Keratinocyte (primary cell): ENCODE data around the gene PNMA6F. TPM values are rescaled to one million over a fixed set of nuclear protein-coding genes. Genes with fewer than 3 reads are reported as not detected.

Experiments
- DNase-seq: peaks from one replicate; pipeline ENCODE4 v3.0.0-alpha.2; 2011; ENCODE audit warnings: low read depth, missing footprints, low spot score
- FAIRE-seq: peaks from 2 replicates; lab custom pipeline; 2011; peaks lifted over from hg19 to GRCh38; lab: Jason Lieb, UNC
- H2AFZ ChIP-seq: 2 replicates; pipeline ENCODE4 v1.6.0; 2012; ENCODE audit warnings: low read length, control low read depth, inconsistent platforms; ENCODE audit not compliant: control insufficient read depth
- H3K27ac ChIP-seq: 2 replicates; pipeline ENCODE4 v1.5.1; 2011; ENCODE audit warnings: low read length; ENCODE audit not compliant: control insufficient read depth, insufficient read depth
- H3K27me3 ChIP-seq: 3 replicates; pipeline ENCODE4 v1.6.0; 2011; ENCODE audit warnings: low read length; ENCODE audit not compliant: control insufficient read depth, insufficient read depth; ENCODE audit errors: extremely low read depth
- H3K36me3 ChIP-seq, 2 experiments: 2 replicates in 1 of 2; 3 replicates in 1 of 2; pipeline ENCODE4 v1.5.1; 2011; ENCODE audit warnings: low read length in 2 of 2, mild to moderate bottlenecking in 1 of 2; ENCODE audit not compliant: control insufficient read depth in 2 of 2, insufficient read depth in 2 of 2; ENCODE audit errors: extremely low read depth in 1 of 2
- H3K4me1 ChIP-seq: 3 replicates; pipeline ENCODE4 v1.5.1; 2011; ENCODE audit warnings: low read length; ENCODE audit not compliant: control insufficient read depth, insufficient read depth; ENCODE audit errors: extremely low read depth
- H3K4me2 ChIP-seq: 3 replicates; pipeline ENCODE4 v1.6.0; 2011; ENCODE audit warnings: low read depth, low read length; ENCODE audit not compliant: control insufficient read depth, insufficient read depth; ENCODE audit errors: extremely low read depth
- H3K4me3 ChIP-seq, 3 experiments: fragments of 200-600 bp in 1 of 3; sonication (generic) in 1 of 3; 2 replicates in 2 of 3; 3 replicates in 1 of 3; pipeline ENCODE4 v1.5.1; 2011 to 2016; ENCODE audit warnings: low read length in 3 of 3, mild to moderate bottlenecking in 3 of 3, control low read depth in 2 of 3, inconsistent platforms in 1 of 3, low read depth in 1 of 3, mixed read lengths in 1 of 3, mixed run types in 1 of 3, moderate library complexity in 1 of 3; ENCODE audit not compliant: control insufficient read depth in 2 of 3, insufficient read depth in 2 of 3; ENCODE audit errors: extremely low read depth in 1 of 3
- H3K79me2 ChIP-seq: 2 replicates; pipeline ENCODE4 v1.6.0; 2012; ENCODE audit warnings: low read length; ENCODE audit not compliant: control insufficient read depth, insufficient read depth
- H3K9ac ChIP-seq: 3 replicates; pipeline ENCODE4 v1.6.0; 2011; ENCODE audit warnings: low read length; ENCODE audit not compliant: control insufficient read depth, insufficient read depth; ENCODE audit errors: extremely low read depth
- H3K9me1 ChIP-seq: 3 replicates; pipeline ENCODE4 v1.6.0; 2011; ENCODE audit warnings: low read length; ENCODE audit not compliant: control insufficient read depth, insufficient read depth; ENCODE audit errors: extremely low read depth
- H3K9me3 ChIP-seq: 2 replicates; pipeline ENCODE4 v1.5.1; 2012; ENCODE audit warnings: low read depth, low read length; ENCODE audit not compliant: control insufficient read depth
- H4K20me1 ChIP-seq: 3 replicates; pipeline ENCODE4 v1.6.0; 2011; ENCODE audit warnings: low read length; ENCODE audit not compliant: control insufficient read depth, insufficient read depth; ENCODE audit errors: extremely low read depth
- CTCF ChIP-seq, 3 experiments: IDR thresholded peaks in 1 of 3; conservative IDR thresholded peaks in 1 of 3; optimal IDR thresholded peaks in 1 of 3; 2 replicates in 2 of 3; 3 replicates in 1 of 3; pipeline versions ENCODE3 to v1.5.1; 2011; ENCODE audit warnings: low read length in 3 of 3, mild to moderate bottlenecking in 3 of 3, moderate library complexity in 2 of 3, control low read depth in 1 of 3, inconsistent platforms in 1 of 3; ENCODE audit not compliant: insufficient read depth in 2 of 3; ENCODE audit errors: extremely low read depth in 1 of 3
- EZH2 ChIP-seq: IDR thresholded peaks from one replicate; pipeline ENCODE4 v1.6.1; 2012; ENCODE audit warnings: inconsistent platforms, mild to moderate bottlenecking, low read length, moderate library complexity
- dilution Hi-C: fragments of 300-500 bp; cut with MboI; formaldehyde crosslinking; loops from one replicate; pipeline ENCODE4 v1.7.0; 2020; ENCODE audit warnings: low sequenced_read_pairs; ENCODE audit not compliant: extremely low pct_ligation_motif_present
- polyA plus RNA-seq, 5 experiments: library from polyadenylated mRNA; depleted of rRNA in 3 of 5; stranded (reverse) in 3 of 5; stranded (forward) in 1 of 5; unstranded in 1 of 5; fragments of >200 nt; gene quantifications; 1 replicate in 1 of 5; 2 replicates in 3 of 5; 3 replicates in 1 of 5; pipeline versions ENCODE4 v1.2.1 to v1.2.3, GENCODE V29; 2011 to 2012; ENCODE audit warnings: missing spikeins in 2 of 5, low read depth in 1 of 5, low replicate concordance in 1 of 5

Gene PNMA6F
- polyA plus RNA-seq, 1 donor (not counting 4 experiments of a cell fraction or from before 2014, with no cell fraction given), result not detected

DNA sequence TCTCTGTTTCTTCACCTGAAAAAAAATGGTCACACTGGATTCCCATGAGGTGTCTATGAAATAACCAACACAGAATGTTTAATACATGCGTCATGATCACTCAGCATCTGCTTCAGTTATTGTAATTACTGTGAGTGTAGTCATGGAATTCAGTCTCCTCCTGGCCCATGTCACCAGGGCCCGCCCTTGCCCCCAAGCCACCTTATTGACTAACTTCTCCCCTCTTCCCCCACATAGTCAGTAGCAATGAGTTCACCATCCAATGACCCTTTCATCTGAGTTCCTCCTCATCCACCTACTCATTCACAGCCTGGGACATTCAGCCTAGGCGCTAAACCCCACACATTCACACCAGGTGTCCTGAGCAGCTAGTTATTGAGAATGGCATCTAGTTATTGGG lies 15.6 kb downstream of the PNMA6F start:
- DNase-seq (no peak), FAIRE-seq (no peak)
- TF ChIP-seq EZH2, result no peak
- TF ChIP-seq CTCF (optimal IDR thresholded peaks at IDR 0.05 in 1 of 3, IDR thresholded peaks at IDR 0.05 in 1 of 3, conservative IDR thresholded peaks at IDR 0.05 in 1 of 3; ENCODE audit: extremely low read depth in 1 of 3, insufficient read depth in 2 of 3, low read length in 3 of 3), result no peak
- H2AFZ ChIP-seq, result no peak overlapping the region
- H3K27me3 ChIP-seq, result peaks cover 3% of the 10 kb centered on the region
- no peaks in the 10 kb centered on the region for H3K79me2 ChIP-seq
- no peak overlapping the region for H3K27ac ChIP-seq
- no peak overlapping the region for H3K9ac ChIP-seq
- H3K9me3 ChIP-seq, result no peaks in the 10 kb centered on the region
- no peaks in the 10 kb centered on the region for H3K9me1 ChIP-seq
- H3K4me1 ChIP-seq, result no peaks in the 10 kb centered on the region
- H3K36me3 ChIP-seq, result no peaks in the 10 kb centered on the region
- no peaks in the 10 kb centered on the region for H4K20me1 ChIP-seq
- H3K4me2 ChIP-seq, result no peak overlapping the region
- dilution Hi-C loops, result no loop called here
- H3K4me3 ChIP-seq, result no peak overlapping the region

DNA sequence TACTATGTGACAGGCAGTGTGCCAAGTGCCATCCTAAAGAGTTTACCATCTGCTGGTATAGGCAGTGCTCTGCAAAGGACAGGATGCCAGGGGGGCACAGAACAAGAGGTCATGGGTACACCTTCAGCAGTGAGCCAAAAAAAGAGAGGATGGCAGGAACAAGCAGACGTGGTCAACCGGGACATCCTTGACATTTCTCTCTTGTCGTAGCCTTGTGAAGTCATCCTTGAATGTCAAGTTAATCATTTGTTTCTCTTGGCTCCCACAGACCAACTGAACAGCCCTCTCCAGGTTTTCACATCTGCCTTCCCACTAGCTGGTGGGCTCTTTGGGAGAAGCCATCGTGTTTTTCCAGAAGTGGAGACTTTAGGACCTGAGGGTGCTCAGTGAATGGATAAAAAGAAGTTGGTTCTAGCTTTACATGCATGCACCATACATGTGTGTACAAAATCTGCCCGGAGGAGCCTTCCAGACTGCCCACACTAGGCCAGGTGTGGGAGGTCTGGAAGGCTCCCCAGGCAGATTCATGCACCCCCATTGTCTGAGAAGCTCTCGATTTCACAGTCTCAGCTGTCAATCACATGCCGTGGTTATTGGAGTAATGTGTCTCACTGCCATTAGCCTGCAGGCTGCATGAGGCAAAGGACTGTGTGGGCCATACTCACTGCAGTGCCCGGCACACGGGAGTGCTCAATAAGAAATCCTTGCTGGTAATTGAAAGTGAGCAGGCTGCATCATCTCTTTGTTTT lies 16.4 kb downstream of the PNMA6F start:
- Histone ChIP-seq H2AFZ (no peak overlapping the region), H3K9ac (no peak overlapping the region), H3K4me3 (no peak overlapping the region), H3K27ac (no peak overlapping the region), H3K4me1 (no peaks in the 10 kb centered on the region), H3K9me1 (no peaks in the 10 kb centered on the region), H3K79me2 (no peaks in the 10 kb centered on the region), H3K9me3 (no peaks in the 10 kb centered on the region), H4K20me1 (no peaks in the 10 kb centered on the region), H3K36me3 (no peaks in the 10 kb centered on the region), H3K4me2 (no peak overlapping the region), H3K27me3 (peaks cover 3% of the 10 kb centered on the region)
- dilution Hi-C loops, result no loop called here
- DNase-seq, result no peak
- FAIRE-seq, result no peak
- TF ChIP-seq EZH2 (no peak), CTCF (optimal IDR thresholded peaks at IDR 0.05 in 1 of 3, IDR thresholded peaks at IDR 0.05 in 1 of 3, conservative IDR thresholded peaks at IDR 0.05 in 1 of 3; ENCODE audit: extremely low read depth in 1 of 3, insufficient read depth in 2 of 3, low read length in 3 of 3) (no peak)
